ENCODE measurements around the gene NMNAT3.

DNA sequence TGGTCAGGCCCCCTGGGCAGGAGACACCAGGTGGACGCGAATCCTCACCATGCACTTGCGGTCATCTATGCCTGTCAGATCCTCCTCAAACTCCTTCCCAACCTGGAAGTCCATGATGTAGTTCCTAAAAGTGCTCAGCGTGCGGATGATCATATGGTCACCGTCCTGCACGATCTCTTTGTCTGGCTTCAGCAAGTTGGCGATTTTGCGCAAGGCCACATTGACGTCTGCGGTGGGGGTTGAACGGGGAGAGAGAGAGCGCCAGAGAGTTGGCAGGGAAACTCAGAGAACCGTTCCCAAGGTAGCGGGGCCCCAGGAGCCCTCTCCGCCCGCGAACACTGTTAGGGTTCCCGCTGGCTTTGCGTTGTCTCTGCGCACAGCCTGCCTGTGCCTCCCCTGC, 139.0 kb downstream of the NMNAT3 start:
- TF ChIP-seq, protein P1, sequence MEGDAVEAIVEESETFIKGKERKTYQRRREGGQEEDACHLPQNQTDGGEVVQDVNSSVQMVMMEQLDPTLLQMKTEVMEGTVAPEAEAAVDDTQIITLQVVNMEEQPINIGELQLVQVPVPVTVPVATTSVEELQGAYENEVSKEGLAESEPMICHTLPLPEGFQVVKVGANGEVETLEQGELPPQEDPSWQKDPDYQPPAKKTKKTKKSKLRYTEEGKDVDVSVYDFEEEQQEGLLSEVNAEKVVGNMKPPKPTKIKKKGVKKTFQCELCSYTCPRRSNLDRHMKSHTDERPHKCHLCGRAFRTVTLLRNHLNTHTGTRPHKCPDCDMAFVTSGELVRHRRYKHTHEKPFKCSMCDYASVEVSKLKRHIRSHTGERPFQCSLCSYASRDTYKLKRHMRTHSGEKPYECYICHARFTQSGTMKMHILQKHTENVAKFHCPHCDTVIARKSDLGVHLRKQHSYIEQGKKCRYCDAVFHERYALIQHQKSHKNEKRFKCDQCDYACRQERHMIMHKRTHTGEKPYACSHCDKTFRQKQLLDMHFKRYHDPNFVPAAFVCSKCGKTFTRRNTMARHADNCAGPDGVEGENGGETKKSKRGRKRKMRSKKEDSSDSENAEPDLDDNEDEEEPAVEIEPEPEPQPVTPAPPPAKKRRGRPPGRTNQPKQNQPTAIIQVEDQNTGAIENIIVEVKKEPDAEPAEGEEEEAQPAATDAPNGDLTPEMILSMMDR (IDR thresholded peaks at IDR 0.05): no peak
- TF ChIP-seq POLR2A (IDR thresholded peaks at IDR 0.05; ENCODE audit: low read length) (no peak), EP300 (IDR thresholded peaks at IDR 0.05) (no peak)
- TF ChIP-seq, protein P2, sequence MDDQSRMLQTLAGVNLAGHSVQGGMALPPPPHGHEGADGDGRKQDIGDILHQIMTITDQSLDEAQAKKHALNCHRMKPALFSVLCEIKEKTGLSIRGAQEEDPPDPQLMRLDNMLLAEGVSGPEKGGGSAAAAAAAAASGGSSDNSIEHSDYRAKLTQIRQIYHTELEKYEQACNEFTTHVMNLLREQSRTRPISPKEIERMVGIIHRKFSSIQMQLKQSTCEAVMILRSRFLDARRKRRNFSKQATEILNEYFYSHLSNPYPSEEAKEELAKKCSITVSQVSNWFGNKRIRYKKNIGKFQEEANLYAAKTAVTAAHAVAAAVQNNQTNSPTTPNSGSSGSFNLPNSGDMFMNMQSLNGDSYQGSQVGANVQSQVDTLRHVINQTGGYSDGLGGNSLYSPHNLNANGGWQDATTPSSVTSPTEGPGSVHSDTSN (IDR thresholded peaks at IDR 0.05): no peak

Measured in A549 (cell line).